ENCODE measurements around the gene TRAPPC14.

GRCh38 chr7:100159099-100159623 is 638 bp upstream of the TRAPPC14 start:
- TF ChIP-seq CTCF (IDR thresholded peaks at IDR 0.05) (no peak), POLR2A (IDR thresholded peaks at IDR 0.05) (no peak)

Measured in tibial nerve (tissue), 3 donors.